H9 (cell line): ENCODE results near the gene SETD6. TPM values are rescaled to one million over a fixed set of nuclear protein-coding genes. Genes with fewer than 3 reads are reported as not detected.
A peak's percentile ranks its signal among the peaks of the same experiment; 100 is the strongest.

Source experiments
- DNase-seq: peaks from one replicate; pipeline ENCODE4 v3.0.0-alpha.2; 2017
- H2AFZ ChIP-seq: one replicate; pipeline ENCODE4 v1.6.1; 2013; ENCODE audit warnings: mild to moderate bottlenecking, low read length, control low read depth, moderate library complexity
- H2AK5ac ChIP-seq: 2 replicates; pipeline ENCODE4 v1.6.1; 2013; ENCODE audit warnings: low read length, control low read depth, mixed read lengths; ENCODE audit not compliant: insufficient read length
- H2BK120ac ChIP-seq: one replicate; pipeline ENCODE4 v1.6.1; 2013; ENCODE audit warnings: low read depth, mild to moderate bottlenecking, low read length, control low read depth, inconsistent platforms; ENCODE audit not compliant: poor library complexity, severe bottlenecking
- H2BK12ac ChIP-seq: 2 replicates; pipeline ENCODE4 v1.6.1; 2013; ENCODE audit warnings: low read length, control low read depth, mixed read lengths, low read depth; ENCODE audit not compliant: insufficient read length
- H2BK15ac ChIP-seq: 2 replicates; pipeline ENCODE4 v1.6.1; 2013; ENCODE audit warnings: low read depth, low read length, control low read depth
- H2BK20ac ChIP-seq: one replicate; pipeline ENCODE4 v1.6.1; 2013; ENCODE audit warnings: low read depth, mild to moderate bottlenecking, low read length, control low read depth, inconsistent platforms; ENCODE audit not compliant: poor library complexity, severe bottlenecking
- H2BK5ac ChIP-seq: 2 replicates; pipeline ENCODE4 v1.6.1; 2013; ENCODE audit warnings: low read length, control low read depth, mixed read lengths; ENCODE audit not compliant: insufficient read length
- H3K14ac ChIP-seq: 2 replicates; pipeline ENCODE4 v1.6.1; 2013; ENCODE audit warnings: low read length, control low read depth; ENCODE audit not compliant: insufficient read depth
- H3K18ac ChIP-seq: 2 replicates; pipeline ENCODE4 v1.6.1; 2013; ENCODE audit warnings: low read depth, mild to moderate bottlenecking, mixed read lengths, low read length, control low read depth; ENCODE audit not compliant: insufficient read length
- H3K23ac ChIP-seq: 2 replicates; pipeline ENCODE4 v1.6.1; 2013; ENCODE audit warnings: low read length, control low read depth, mixed read lengths, low read depth; ENCODE audit not compliant: insufficient read length
- H3K23me2 ChIP-seq: 2 replicates; pipeline ENCODE4 v1.6.1; 2013; ENCODE audit warnings: low read depth, mild to moderate bottlenecking, mixed read lengths, low read length, control low read depth; ENCODE audit not compliant: insufficient read length, poor library complexity, severe bottlenecking
- H3K27ac ChIP-seq: 2 replicates; pipeline ENCODE4 v1.5.1; 2013; ENCODE audit warnings: low read length, control low read depth, mixed read lengths, low read depth; ENCODE audit not compliant: insufficient read length
- H3K27me3 ChIP-seq: 2 replicates; pipeline ENCODE4 v1.6.1; 2013; ENCODE audit warnings: low read length, control low read depth, inconsistent platforms; ENCODE audit not compliant: insufficient read depth
- H3K4ac ChIP-seq: 2 replicates; pipeline ENCODE4 v1.6.1; 2013; ENCODE audit warnings: low read depth, mild to moderate bottlenecking, control low read depth, inconsistent platforms, low read length, moderate library complexity
- H3K4me1 ChIP-seq: 2 replicates; pipeline ENCODE4 v1.6.1; 2013; ENCODE audit warnings: low read length, control low read depth, inconsistent platforms; ENCODE audit not compliant: insufficient read depth
- H3K4me2 ChIP-seq: 2 replicates; pipeline ENCODE4 v1.6.1; 2013; ENCODE audit warnings: low read length, control low read depth, mixed read lengths; ENCODE audit not compliant: insufficient read length, insufficient read depth
- H3K56ac ChIP-seq: 2 replicates; pipeline ENCODE4 v1.6.1; 2013; ENCODE audit warnings: low read depth, mild to moderate bottlenecking, mixed read lengths, low read length, control low read depth; ENCODE audit not compliant: insufficient read length
- H3K79me1 ChIP-seq: 2 replicates; pipeline ENCODE4 v1.6.1; 2013; ENCODE audit warnings: low read depth, mild to moderate bottlenecking, moderate library complexity, low read length, control low read depth, inconsistent platforms; ENCODE audit not compliant: insufficient read depth, poor library complexity, severe bottlenecking
- H3K79me2 ChIP-seq: 2 replicates; pipeline ENCODE4 v1.6.1; 2013; ENCODE audit warnings: low read length, control low read depth, inconsistent platforms; ENCODE audit not compliant: insufficient read depth
- H3K9ac ChIP-seq: 2 replicates; pipeline ENCODE4 v1.6.1; 2013; ENCODE audit warnings: low read length, control low read depth, mixed read lengths; ENCODE audit not compliant: insufficient read length; ENCODE audit errors: extremely low read depth
- H3K9me3 ChIP-seq: one replicate; pipeline ENCODE4 v1.6.1; 2013; ENCODE audit warnings: low read depth, low read length, inconsistent platforms; ENCODE audit not compliant: control insufficient read depth
- H3T11ph ChIP-seq: one replicate; pipeline ENCODE4 v1.6.1; 2013; ENCODE audit warnings: mild to moderate bottlenecking, low read length, control low read depth, inconsistent platforms
- H4K20me1 ChIP-seq: one replicate; pipeline ENCODE4 v1.6.1; 2013; ENCODE audit not compliant: control insufficient read depth, insufficient read length, insufficient read depth
- H4K5ac ChIP-seq: 2 replicates; pipeline ENCODE4 v1.6.1; 2013; ENCODE audit warnings: low read depth, mild to moderate bottlenecking, mixed read lengths, low read length, control low read depth; ENCODE audit not compliant: insufficient read length
- H4K8ac ChIP-seq: replicated peaks from 2 replicates; pipeline ENCODE4 v1.6.1; 2013; ENCODE audit warnings: low read length, control low read depth, mixed read lengths, low read depth; ENCODE audit not compliant: insufficient read length
- H4K91ac ChIP-seq: 2 replicates; pipeline ENCODE4 v1.6.1; 2013; ENCODE audit warnings: low read depth, mild to moderate bottlenecking, moderate library complexity, mixed read lengths, low read length, control low read depth; ENCODE audit not compliant: insufficient read length
- H3K27ac Mint-ChIP-seq, 3 experiments: 2 replicates in 2 of 3; 3 replicates in 1 of 3; pipeline ENCODE4 v1.8.0; 2020 to 2021; ENCODE audit warnings: mixed read lengths in 3 of 3, mild to moderate bottlenecking in 1 of 3, moderate library complexity in 1 of 3
- H3K27me3 Mint-ChIP-seq: 2 replicates; pipeline ENCODE4 v1.8.0; 2021; ENCODE audit warnings: low read depth, mild to moderate bottlenecking, moderate library complexity, mixed read lengths
- H3K36me3 Mint-ChIP-seq, 3 experiments: 2 replicates in 2 of 3; 3 replicates in 1 of 3; pipeline ENCODE4 v1.8.0; 2020 to 2021; ENCODE audit warnings: low read depth in 3 of 3, mixed read lengths in 3 of 3; ENCODE audit not compliant: insufficient read depth in 1 of 3
- H3K4me1 Mint-ChIP-seq, 2 experiments: 2 replicates each; pipeline ENCODE4 v1.8.0; 2020; ENCODE audit warnings: mixed read lengths in 2 of 2
- H3K4me3 Mint-ChIP-seq, 2 experiments: 2 replicates in 1 of 2; 3 replicates in 1 of 2; pipeline ENCODE4 v1.8.0; 2020 to 2021; ENCODE audit warnings: mild to moderate bottlenecking in 2 of 2, mixed read lengths in 2 of 2, moderate library complexity in 1 of 2
- H3K9me3 Mint-ChIP-seq, 2 experiments: 2 replicates in 1 of 2; 3 replicates in 1 of 2; pipeline ENCODE4 v1.8.0; 2020; ENCODE audit warnings: mild to moderate bottlenecking in 2 of 2, mixed read lengths in 2 of 2, moderate library complexity in 1 of 2
- WGBS: extraction: QIAGEN DNeasy Blood & Tissue Kit; methylation state at CpG from one replicate; pipeline ENCODE4 v1.1.7; 2013; ENCODE audit warnings: missing lambda C conversion rate, low lambda C conversion rate, mixed read lengths; ENCODE audit not compliant: insufficient read length; ENCODE audit errors: extremely low coverage; 5-methylcytosine and 5-hydroxymethylcytosine counted together
- total RNA-seq: library from RNA; stranded (reverse); gene quantifications from 2 replicates; pipeline ENCODE4 v1.2.1, GENCODE V29; 2021
- TF ChIP-seq, protein P1 (sequence below): fragments of 200-600 bp; sonication (generic); conservative IDR thresholded peaks from 3 replicates; pipeline ENCODE4 v1.8.0; 2021; ENCODE audit warnings: antibody characterized with exemption, mild to moderate bottlenecking

The SETD6 gene
- total RNA-seq, 1 experiment from 2014 or later, result 55.6 TPM

DNA sequence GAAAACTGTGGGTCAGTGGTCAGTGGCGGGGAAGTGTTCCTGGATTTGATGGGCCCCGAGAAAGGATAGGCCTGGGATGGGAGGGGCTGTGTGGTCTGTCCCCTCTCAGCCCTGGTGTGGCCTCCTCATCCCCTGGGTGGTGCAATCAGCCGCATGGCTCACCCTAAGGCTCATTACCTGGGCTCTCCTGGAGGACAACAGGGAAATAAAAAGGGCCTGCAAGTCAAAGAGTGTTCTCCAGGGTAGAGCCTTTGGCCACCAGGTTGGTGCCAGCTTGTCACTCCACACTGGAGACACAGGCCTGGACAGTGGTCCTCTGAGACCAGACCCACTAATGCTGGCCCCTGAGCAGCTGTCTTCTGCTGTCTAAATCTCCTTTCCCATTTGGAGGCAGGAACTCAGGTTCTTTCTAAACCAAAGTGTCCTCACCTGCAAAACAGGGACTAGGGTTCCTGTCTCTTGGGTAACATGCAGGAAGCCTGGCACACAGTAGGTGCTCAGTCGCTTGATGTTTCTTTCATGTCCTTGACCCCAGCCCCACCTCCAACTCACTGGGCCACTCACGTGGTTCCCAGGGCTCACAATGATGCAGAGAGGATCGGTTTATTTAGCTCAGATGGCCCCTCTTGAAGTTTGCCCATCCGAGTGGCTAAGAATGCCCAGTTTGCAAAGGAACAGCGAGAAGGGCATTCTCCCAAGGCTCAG is 12.9 kb upstream of the SETD6 start:
- no peak overlapping the region for H3K4me2 ChIP-seq
- H4K91ac ChIP-seq, result no peak overlapping the region
- H3K27me3 ChIP-seq, result no peaks in the 10 kb centered on the region
- no peak overlapping the region for H2BK5ac ChIP-seq
- peaks cover 28% of the 10 kb centered on the region for H3K27me3 Mint-ChIP-seq
- no peak overlapping the region for H3K4ac ChIP-seq
- H4K5ac ChIP-seq, result no peak overlapping the region
- no peak for DNase-seq
- no peak overlapping the region for H2BK20ac ChIP-seq
- H3K9me3 Mint-ChIP-seq, result no peaks in the 10 kb centered on the region; a peak in 1 of 5 replicates
- H3K27ac ChIP-seq, result no peak overlapping the region
- peak overlapping the region in 1 of 3 experiments; percentile 14; a peak in 1 of 7 replicates for H3K27ac Mint-ChIP-seq
- peak overlapping the region; percentile 76 to 93 for H3K4me3 Mint-ChIP-seq
- no peak overlapping the region for H3K14ac ChIP-seq
- H3K56ac ChIP-seq, result no peak overlapping the region
- TF ChIP-seq, protein P1, sequence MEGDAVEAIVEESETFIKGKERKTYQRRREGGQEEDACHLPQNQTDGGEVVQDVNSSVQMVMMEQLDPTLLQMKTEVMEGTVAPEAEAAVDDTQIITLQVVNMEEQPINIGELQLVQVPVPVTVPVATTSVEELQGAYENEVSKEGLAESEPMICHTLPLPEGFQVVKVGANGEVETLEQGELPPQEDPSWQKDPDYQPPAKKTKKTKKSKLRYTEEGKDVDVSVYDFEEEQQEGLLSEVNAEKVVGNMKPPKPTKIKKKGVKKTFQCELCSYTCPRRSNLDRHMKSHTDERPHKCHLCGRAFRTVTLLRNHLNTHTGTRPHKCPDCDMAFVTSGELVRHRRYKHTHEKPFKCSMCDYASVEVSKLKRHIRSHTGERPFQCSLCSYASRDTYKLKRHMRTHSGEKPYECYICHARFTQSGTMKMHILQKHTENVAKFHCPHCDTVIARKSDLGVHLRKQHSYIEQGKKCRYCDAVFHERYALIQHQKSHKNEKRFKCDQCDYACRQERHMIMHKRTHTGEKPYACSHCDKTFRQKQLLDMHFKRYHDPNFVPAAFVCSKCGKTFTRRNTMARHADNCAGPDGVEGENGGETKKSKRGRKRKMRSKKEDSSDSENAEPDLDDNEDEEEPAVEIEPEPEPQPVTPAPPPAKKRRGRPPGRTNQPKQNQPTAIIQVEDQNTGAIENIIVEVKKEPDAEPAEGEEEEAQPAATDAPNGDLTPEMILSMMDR, result no peak
- no peaks in the 10 kb centered on the region for H3K79me2 ChIP-seq
- H3T11ph ChIP-seq, result no peak overlapping the region
- H2BK120ac ChIP-seq, result no peak overlapping the region
- no peaks in the 10 kb centered on the region for H3K9me3 ChIP-seq
- H3K9ac ChIP-seq, result no peak overlapping the region
- H3K23me2 ChIP-seq, result peaks cover 20% of the 10 kb centered on the region
- H2AK5ac ChIP-seq, result no peak overlapping the region
- H4K20me1 ChIP-seq, result no peaks in the 10 kb centered on the region
- H4K8ac ChIP-seq, result no peak overlapping the region
- no peak overlapping the region for H2AFZ ChIP-seq
- peaks cover 0 to 5% (median 3%) of the 10 kb centered on the region in 3 experiments; a peak in 3 of 7 replicates for H3K36me3 Mint-ChIP-seq
- H3K4me1 ChIP-seq, result 0 out of 2 replicates have a peak, but pooled peaks cover 3% of the 10 kb centered on the region
- no peak overlapping the region for H3K18ac ChIP-seq
- no peak overlapping the region for H2BK12ac ChIP-seq
- H3K23ac ChIP-seq, result no peak overlapping the region
- no CpG with 5 or more reads among the region's 8 CpGs for WGBS
- H3K79me1 ChIP-seq, result no peaks in the 10 kb centered on the region
- H2BK15ac ChIP-seq, result no peak overlapping the region
- peaks cover 9 to 20% of the 10 kb centered on the region in 2 experiments for H3K4me1 Mint-ChIP-seq
